H9 (cell line): ENCODE results near the gene C1orf146. TPM values are rescaled to one million over a fixed set of nuclear protein-coding genes. Genes with fewer than 3 reads are reported as not detected.

ENCODE experiments used
- DNase-seq: peaks from one replicate; pipeline ENCODE4 v3.0.0-alpha.2; 2017
- H2AFZ ChIP-seq: one replicate; pipeline ENCODE4 v1.6.1; 2013; ENCODE audit warnings: mild to moderate bottlenecking, low read length, control low read depth, moderate library complexity
- H2AK5ac ChIP-seq: 2 replicates; pipeline ENCODE4 v1.6.1; 2013; ENCODE audit warnings: low read length, control low read depth, mixed read lengths; ENCODE audit not compliant: insufficient read length
- H2BK120ac ChIP-seq: one replicate; pipeline ENCODE4 v1.6.1; 2013; ENCODE audit warnings: low read depth, mild to moderate bottlenecking, low read length, control low read depth, inconsistent platforms; ENCODE audit not compliant: poor library complexity, severe bottlenecking
- H2BK12ac ChIP-seq: 2 replicates; pipeline ENCODE4 v1.6.1; 2013; ENCODE audit warnings: low read length, control low read depth, mixed read lengths, low read depth; ENCODE audit not compliant: insufficient read length
- H2BK15ac ChIP-seq: 2 replicates; pipeline ENCODE4 v1.6.1; 2013; ENCODE audit warnings: low read depth, low read length, control low read depth
- H2BK20ac ChIP-seq: one replicate; pipeline ENCODE4 v1.6.1; 2013; ENCODE audit warnings: low read depth, mild to moderate bottlenecking, low read length, control low read depth, inconsistent platforms; ENCODE audit not compliant: poor library complexity, severe bottlenecking
- H2BK5ac ChIP-seq: 2 replicates; pipeline ENCODE4 v1.6.1; 2013; ENCODE audit warnings: low read length, control low read depth, mixed read lengths; ENCODE audit not compliant: insufficient read length
- H3K14ac ChIP-seq: 2 replicates; pipeline ENCODE4 v1.6.1; 2013; ENCODE audit warnings: low read length, control low read depth; ENCODE audit not compliant: insufficient read depth
- H3K18ac ChIP-seq: 2 replicates; pipeline ENCODE4 v1.6.1; 2013; ENCODE audit warnings: low read depth, mild to moderate bottlenecking, mixed read lengths, low read length, control low read depth; ENCODE audit not compliant: insufficient read length
- H3K23ac ChIP-seq: 2 replicates; pipeline ENCODE4 v1.6.1; 2013; ENCODE audit warnings: low read length, control low read depth, mixed read lengths, low read depth; ENCODE audit not compliant: insufficient read length
- H3K23me2 ChIP-seq: 2 replicates; pipeline ENCODE4 v1.6.1; 2013; ENCODE audit warnings: low read depth, mild to moderate bottlenecking, mixed read lengths, low read length, control low read depth; ENCODE audit not compliant: insufficient read length, poor library complexity, severe bottlenecking
- H3K27ac ChIP-seq: 2 replicates; pipeline ENCODE4 v1.5.1; 2013; ENCODE audit warnings: low read length, control low read depth, mixed read lengths, low read depth; ENCODE audit not compliant: insufficient read length
- H3K27me3 ChIP-seq: 2 replicates; pipeline ENCODE4 v1.6.1; 2013; ENCODE audit warnings: low read length, control low read depth, inconsistent platforms; ENCODE audit not compliant: insufficient read depth
- H3K4ac ChIP-seq: 2 replicates; pipeline ENCODE4 v1.6.1; 2013; ENCODE audit warnings: low read depth, mild to moderate bottlenecking, control low read depth, inconsistent platforms, low read length, moderate library complexity
- H3K4me1 ChIP-seq: 2 replicates; pipeline ENCODE4 v1.6.1; 2013; ENCODE audit warnings: low read length, control low read depth, inconsistent platforms; ENCODE audit not compliant: insufficient read depth
- H3K4me2 ChIP-seq: 2 replicates; pipeline ENCODE4 v1.6.1; 2013; ENCODE audit warnings: low read length, control low read depth, mixed read lengths; ENCODE audit not compliant: insufficient read length, insufficient read depth
- H3K56ac ChIP-seq: 2 replicates; pipeline ENCODE4 v1.6.1; 2013; ENCODE audit warnings: low read depth, mild to moderate bottlenecking, mixed read lengths, low read length, control low read depth; ENCODE audit not compliant: insufficient read length
- H3K79me1 ChIP-seq: 2 replicates; pipeline ENCODE4 v1.6.1; 2013; ENCODE audit warnings: low read depth, mild to moderate bottlenecking, moderate library complexity, low read length, control low read depth, inconsistent platforms; ENCODE audit not compliant: insufficient read depth, poor library complexity, severe bottlenecking
- H3K79me2 ChIP-seq: 2 replicates; pipeline ENCODE4 v1.6.1; 2013; ENCODE audit warnings: low read length, control low read depth, inconsistent platforms; ENCODE audit not compliant: insufficient read depth
- H3K9ac ChIP-seq: 2 replicates; pipeline ENCODE4 v1.6.1; 2013; ENCODE audit warnings: low read length, control low read depth, mixed read lengths; ENCODE audit not compliant: insufficient read length; ENCODE audit errors: extremely low read depth
- H3K9me3 ChIP-seq: one replicate; pipeline ENCODE4 v1.6.1; 2013; ENCODE audit warnings: low read depth, low read length, inconsistent platforms; ENCODE audit not compliant: control insufficient read depth
- H3T11ph ChIP-seq: one replicate; pipeline ENCODE4 v1.6.1; 2013; ENCODE audit warnings: mild to moderate bottlenecking, low read length, control low read depth, inconsistent platforms
- H4K20me1 ChIP-seq: one replicate; pipeline ENCODE4 v1.6.1; 2013; ENCODE audit not compliant: control insufficient read depth, insufficient read length, insufficient read depth
- H4K5ac ChIP-seq: 2 replicates; pipeline ENCODE4 v1.6.1; 2013; ENCODE audit warnings: low read depth, mild to moderate bottlenecking, mixed read lengths, low read length, control low read depth; ENCODE audit not compliant: insufficient read length
- H4K8ac ChIP-seq: replicated peaks from 2 replicates; pipeline ENCODE4 v1.6.1; 2013; ENCODE audit warnings: low read length, control low read depth, mixed read lengths, low read depth; ENCODE audit not compliant: insufficient read length
- H4K91ac ChIP-seq: 2 replicates; pipeline ENCODE4 v1.6.1; 2013; ENCODE audit warnings: low read depth, mild to moderate bottlenecking, moderate library complexity, mixed read lengths, low read length, control low read depth; ENCODE audit not compliant: insufficient read length
- H3K27ac Mint-ChIP-seq, 3 experiments: 2 replicates in 2 of 3; 3 replicates in 1 of 3; pipeline ENCODE4 v1.8.0; 2020 to 2021; ENCODE audit warnings: mixed read lengths in 3 of 3, mild to moderate bottlenecking in 1 of 3, moderate library complexity in 1 of 3
- H3K27me3 Mint-ChIP-seq: 2 replicates; pipeline ENCODE4 v1.8.0; 2021; ENCODE audit warnings: low read depth, mild to moderate bottlenecking, moderate library complexity, mixed read lengths
- H3K36me3 Mint-ChIP-seq, 3 experiments: 2 replicates in 2 of 3; 3 replicates in 1 of 3; pipeline ENCODE4 v1.8.0; 2020 to 2021; ENCODE audit warnings: low read depth in 3 of 3, mixed read lengths in 3 of 3; ENCODE audit not compliant: insufficient read depth in 1 of 3
- H3K4me1 Mint-ChIP-seq, 2 experiments: 2 replicates each; pipeline ENCODE4 v1.8.0; 2020; ENCODE audit warnings: mixed read lengths in 2 of 2
- H3K4me3 Mint-ChIP-seq, 2 experiments: 2 replicates in 1 of 2; 3 replicates in 1 of 2; pipeline ENCODE4 v1.8.0; 2020 to 2021; ENCODE audit warnings: mild to moderate bottlenecking in 2 of 2, mixed read lengths in 2 of 2, moderate library complexity in 1 of 2
- H3K9me3 Mint-ChIP-seq, 2 experiments: 2 replicates in 1 of 2; 3 replicates in 1 of 2; pipeline ENCODE4 v1.8.0; 2020; ENCODE audit warnings: mild to moderate bottlenecking in 2 of 2, mixed read lengths in 2 of 2, moderate library complexity in 1 of 2
- WGBS: extraction: QIAGEN DNeasy Blood & Tissue Kit; methylation state at CpG from one replicate; pipeline ENCODE4 v1.1.7; 2013; ENCODE audit warnings: missing lambda C conversion rate, low lambda C conversion rate, mixed read lengths; ENCODE audit not compliant: insufficient read length; ENCODE audit errors: extremely low coverage; 5-methylcytosine and 5-hydroxymethylcytosine counted together
- total RNA-seq: library from RNA; stranded (reverse); gene quantifications from 2 replicates; pipeline ENCODE4 v1.2.1, GENCODE V29; 2021
- TF ChIP-seq, protein P1 (sequence below): fragments of 200-600 bp; sonication (generic); conservative IDR thresholded peaks from 3 replicates; pipeline ENCODE4 v1.8.0; 2021; ENCODE audit warnings: antibody characterized with exemption, mild to moderate bottlenecking

C1orf146 gene
- total RNA-seq, 1 experiment from 2014 or later, result not detected

DNA sequence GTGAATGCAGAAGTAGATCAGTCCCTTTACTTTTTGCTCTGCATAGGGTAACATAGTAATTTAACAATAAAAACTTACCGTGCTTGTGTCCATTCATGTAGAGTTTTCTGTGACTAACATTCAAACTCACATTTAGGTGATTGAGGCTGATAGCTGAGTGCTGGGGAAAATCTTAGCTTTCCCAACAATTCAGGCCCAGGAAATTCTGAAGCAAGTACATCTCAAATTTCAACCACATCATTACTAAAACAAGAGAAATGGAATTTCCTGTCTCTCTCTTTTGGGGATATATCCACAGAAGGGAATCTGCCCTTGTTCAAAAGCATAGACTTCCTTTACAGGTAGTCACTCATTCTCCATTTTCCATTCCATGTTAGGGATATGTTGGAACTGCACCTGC, 33.1 kb upstream of the C1orf146 start:
- H3K4me1 Mint-ChIP-seq, result peaks cover 5 to 16% of the 10 kb centered on the region in 2 experiments
- Histone ChIP-seq H3K79me1 (no peaks in the 10 kb centered on the region), H2BK120ac (no peak overlapping the region), H3K9ac (no peak overlapping the region), H3K56ac (no peak overlapping the region), H4K91ac (no peak overlapping the region), H3K4me2 (no peak overlapping the region), H3K79me2 (no peaks in the 10 kb centered on the region), H3K14ac (no peak overlapping the region), H3K4me1 (peaks cover 7% of the 10 kb centered on the region), H2BK12ac (no peak overlapping the region), H3T11ph (no peak overlapping the region), H3K18ac (no peak overlapping the region), H3K23ac (no peak overlapping the region), H3K4ac (no peak overlapping the region), H4K20me1 (no peaks in the 10 kb centered on the region), H2BK5ac (no peak overlapping the region), H3K23me2 (no peaks in the 10 kb centered on the region), H4K8ac (no peak overlapping the region), H2BK20ac (no peak overlapping the region), H3K27ac (no peak overlapping the region), H2BK15ac (no peak overlapping the region), H2AFZ (no peak overlapping the region), H4K5ac (no peak overlapping the region), H3K27me3 (no peaks in the 10 kb centered on the region), H3K9me3 (no peaks in the 10 kb centered on the region), H2AK5ac (no peak overlapping the region)
- DNase-seq, result no peak
- no peaks in the 10 kb centered on the region for H3K27me3 Mint-ChIP-seq
- no peak overlapping the region for H3K27ac Mint-ChIP-seq
- H3K9me3 Mint-ChIP-seq, result no peaks in the 10 kb centered on the region
- H3K36me3 Mint-ChIP-seq, result peaks cover 0 to 12% (median 4%) of the 10 kb centered on the region in 3 experiments; a peak in 3 of 7 replicates
- WGBS, result no CpG with 5 or more reads among the region's 1 CpG
- TF ChIP-seq, protein P1, sequence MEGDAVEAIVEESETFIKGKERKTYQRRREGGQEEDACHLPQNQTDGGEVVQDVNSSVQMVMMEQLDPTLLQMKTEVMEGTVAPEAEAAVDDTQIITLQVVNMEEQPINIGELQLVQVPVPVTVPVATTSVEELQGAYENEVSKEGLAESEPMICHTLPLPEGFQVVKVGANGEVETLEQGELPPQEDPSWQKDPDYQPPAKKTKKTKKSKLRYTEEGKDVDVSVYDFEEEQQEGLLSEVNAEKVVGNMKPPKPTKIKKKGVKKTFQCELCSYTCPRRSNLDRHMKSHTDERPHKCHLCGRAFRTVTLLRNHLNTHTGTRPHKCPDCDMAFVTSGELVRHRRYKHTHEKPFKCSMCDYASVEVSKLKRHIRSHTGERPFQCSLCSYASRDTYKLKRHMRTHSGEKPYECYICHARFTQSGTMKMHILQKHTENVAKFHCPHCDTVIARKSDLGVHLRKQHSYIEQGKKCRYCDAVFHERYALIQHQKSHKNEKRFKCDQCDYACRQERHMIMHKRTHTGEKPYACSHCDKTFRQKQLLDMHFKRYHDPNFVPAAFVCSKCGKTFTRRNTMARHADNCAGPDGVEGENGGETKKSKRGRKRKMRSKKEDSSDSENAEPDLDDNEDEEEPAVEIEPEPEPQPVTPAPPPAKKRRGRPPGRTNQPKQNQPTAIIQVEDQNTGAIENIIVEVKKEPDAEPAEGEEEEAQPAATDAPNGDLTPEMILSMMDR, result no peak
- no peak overlapping the region for H3K4me3 Mint-ChIP-seq
